ENCODE measurements around the gene C2orf66. TPM values are rescaled to one million over a fixed set of nuclear protein-coding genes. Genes with fewer than 3 reads are reported as not detected.

The C2orf66 gene
- total RNA-seq, 1 donor from 2014 or later: 0.34 TPM

- Mint-ChIP-seq H3K4me3 (ENCODE audit: unreplicated experiment) (no peak overlapping the region), H3K9me3 (ENCODE audit: unreplicated experiment) (peaks cover 12% of the 10 kb centered on the region), H3K36me3 (ENCODE audit: unreplicated experiment) (no peaks in the 10 kb centered on the region), H3K27ac (ENCODE audit: unreplicated experiment) (no peak overlapping the region), H3K27me3 (ENCODE audit: unreplicated experiment) (peaks cover 6% of the 10 kb centered on the region), H3K4me1 (ENCODE audit: low read depth, unreplicated experiment) (no peaks in the 10 kb centered on the region)
- no peak for DNase-seq
- TF ChIP-seq CTCF (IDR thresholded peaks at IDR 0.05; ENCODE audit: partially characterized antibody, unreplicated experiment): no peak
Measured at GRCh38 chr2:196830701-196831100, 21.5 kb upstream of the C2orf66 start.

DNA sequence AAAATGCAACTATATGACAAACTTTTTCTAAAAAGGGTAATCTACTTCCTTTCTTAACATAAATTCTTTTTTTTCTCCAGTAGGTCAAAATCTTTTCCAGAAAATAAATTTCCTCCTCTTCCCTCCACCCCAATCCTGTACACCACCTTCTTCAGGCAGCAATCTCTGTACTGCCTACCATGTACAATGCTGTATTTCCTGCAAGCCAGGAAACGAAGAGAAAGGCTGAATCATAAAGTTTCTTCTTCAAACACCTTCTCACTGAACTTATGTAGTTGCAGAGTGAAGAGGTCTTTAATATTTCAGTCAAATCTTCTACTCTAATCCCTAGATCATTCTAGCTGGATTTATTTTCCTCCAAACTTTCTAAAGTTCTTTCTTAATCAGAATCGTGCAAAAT, 18.2 kb upstream of the C2orf66 start:
- Mint-ChIP-seq H3K4me1 (ENCODE audit: low read depth, unreplicated experiment) (no peaks in the 10 kb centered on the region), H3K36me3 (ENCODE audit: unreplicated experiment) (no peaks in the 10 kb centered on the region), H3K9me3 (ENCODE audit: unreplicated experiment) (peaks cover 12% of the 10 kb centered on the region), H3K4me3 (ENCODE audit: unreplicated experiment) (no peak overlapping the region), H3K27me3 (ENCODE audit: unreplicated experiment) (peaks cover 11% of the 10 kb centered on the region), H3K27ac (ENCODE audit: unreplicated experiment) (no peak overlapping the region)
- no peak for DNase-seq
- no peak for TF ChIP-seq CTCF (IDR thresholded peaks at IDR 0.05; ENCODE audit: partially characterized antibody, unreplicated experiment)

- Mint-ChIP-seq H3K36me3 (ENCODE audit: unreplicated experiment) (peaks cover 6% of the 10 kb centered on the region), H3K4me3 (ENCODE audit: unreplicated experiment) (no peak overlapping the region), H3K4me1 (ENCODE audit: low read depth, unreplicated experiment) (no peaks in the 10 kb centered on the region), H3K9me3 (ENCODE audit: unreplicated experiment) (peaks cover 4% of the 10 kb centered on the region), H3K27me3 (ENCODE audit: unreplicated experiment) (peaks cover 8% of the 10 kb centered on the region), H3K27ac (ENCODE audit: unreplicated experiment) (no peak overlapping the region)
- no peak for TF ChIP-seq CTCF (IDR thresholded peaks at IDR 0.05; ENCODE audit: partially characterized antibody, unreplicated experiment)
- DNase-seq: no peak
Measured at GRCh38 chr2:196823750-196824522, 14.8 kb upstream of the C2orf66 start.

DNA sequence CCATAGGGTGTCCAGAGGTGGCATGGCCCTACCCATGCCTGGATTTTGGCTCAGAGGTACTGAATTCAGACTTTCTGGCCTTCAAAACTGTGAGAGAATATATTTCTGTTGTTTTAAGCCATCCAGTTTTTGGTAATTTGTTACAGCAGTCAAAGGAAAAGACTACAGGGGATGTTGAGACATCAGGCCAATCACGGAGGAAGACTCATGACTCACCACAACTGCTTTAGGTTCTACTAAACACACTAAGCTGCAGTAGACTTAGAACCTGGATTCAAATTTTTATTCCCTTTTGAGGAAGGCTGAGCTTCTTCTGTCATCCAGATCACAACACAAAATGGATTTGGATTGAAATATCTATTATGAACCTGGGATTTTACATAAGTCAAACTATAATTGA, 12.0 kb upstream of the C2orf66 start:
- Mint-ChIP-seq H3K27me3 (ENCODE audit: unreplicated experiment) (peaks cover 6% of the 10 kb centered on the region), H3K4me3 (ENCODE audit: unreplicated experiment) (no peak overlapping the region), H3K36me3 (ENCODE audit: unreplicated experiment) (peaks cover 22% of the 10 kb centered on the region), H3K27ac (ENCODE audit: unreplicated experiment) (no peak overlapping the region), H3K9me3 (ENCODE audit: unreplicated experiment) (peaks cover 14% of the 10 kb centered on the region), H3K4me1 (ENCODE audit: low read depth, unreplicated experiment) (no peaks in the 10 kb centered on the region)
- TF ChIP-seq CTCF (IDR thresholded peaks at IDR 0.05; ENCODE audit: partially characterized antibody, unreplicated experiment): no peak
- DNase-seq: no peak

GRCh38 chr2:196808083-196808665, 981 bp downstream of the C2orf66 start:
- DNase-seq: no peak
- H3K36me3 Mint-ChIP-seq (ENCODE audit: unreplicated experiment): no peaks in the 10 kb centered on the region

More at GRCh38 chr2:196808083-196808665, 981 bp downstream of the C2orf66 start:
- Mint-ChIP-seq H3K27ac (ENCODE audit: unreplicated experiment) (no peak overlapping the region), H3K9me3 (ENCODE audit: unreplicated experiment) (peaks cover 1% of the 10 kb centered on the region), H3K27me3 (ENCODE audit: unreplicated experiment) (peaks cover 4% of the 10 kb centered on the region), H3K4me3 (ENCODE audit: unreplicated experiment) (no peak overlapping the region), H3K4me1 (ENCODE audit: low read depth, unreplicated experiment) (peaks cover 3% of the 10 kb centered on the region)
- no peak for TF ChIP-seq CTCF (IDR thresholded peaks at IDR 0.05; ENCODE audit: partially characterized antibody, unreplicated experiment)
